Measurements from ENCODE around the gene ZNF584. TPM values are rescaled to one million over a fixed set of nuclear protein-coding genes. Genes with fewer than 3 reads are reported as not detected.

ZNF584 gene
- total RNA-seq (2022) (4.9 and 5.7 TPM in 2 replicates), Bru-seq, nascent RNA (percentile 48 among the genes with signal in this experiment), BruChase-seq, experiment 1, labeled RNA remaining after a 2-hour chase (percentile 56 among the genes with signal in this experiment), BruChase-seq, experiment 2, labeled RNA remaining after a 6-hour chase (percentile 49 among the genes with signal in this experiment)
- long read RNA-seq, partial matches to known transcripts = 4 of 9 reads
- long read RNA-seq, other reads (novel, unspliced or antisense) = 4 of 9 reads

GRCh38 chr19:58408152-58409009 is at the start of gene ZNF584:
Gene ZNF584 (plus strand): TSS chr19:58408649. CDS start chr19:58409148, 499 bp downstream.
- Mint-ChIP-seq H3K4me1 (ENCODE audit: low read depth, unreplicated experiment) (peaks cover 22% of the 10 kb centered on the region), H3K36me3 (ENCODE audit: insufficient read depth, unreplicated experiment) (peaks cover 17% of the 10 kb centered on the region), H3K9me3 (ENCODE audit: unreplicated experiment) (no peaks in the 10 kb centered on the region), H3K27ac (ENCODE audit: unreplicated experiment) (peak within 1 kb of the TSS; percentile 87), H3K4me3 (ENCODE audit: unreplicated experiment) (peak within 1 kb of the TSS; percentile 95), H3K27me3 (ENCODE audit: insufficient read depth, unreplicated experiment) (no peaks in the 10 kb centered on the region)
- no peak for TF ChIP-seq CTCF (IDR thresholded peaks at IDR 0.05; ENCODE audit: insufficient read depth in 1 of 2, low read depth in 1 of 2, low read length in 1 of 2, severe bottlenecking in 1 of 2, unreplicated experiment in 1 of 2)
- CTCF ChIA-PET = interaction anchor here (0.6 to 1.0 kb wide), 3 partner anchors 46 to 167 kb away, joined by 4 read pairs; partner anchors contain the start of genes ZNF497 and ZSCAN22
- Histone ChIP-seq H3K27me3 (replicated peaks; ENCODE audit: control insufficient read depth, insufficient read depth, low read length) (no peaks in the 10 kb centered on the region), H3K4me3 (ENCODE audit: low read depth, low read length) (peak within 1 kb of the TSS; percentile 73), H3K36me3 (ENCODE audit: control insufficient read depth, insufficient read depth, low read length) (no peaks in the 10 kb centered on the region; the same call in 1 of the 2 replicates), H3K9me3 (no peaks in the 10 kb centered on the region), H3K4me1 (peaks cover 16% of the 10 kb centered on the region)
- intact Hi-C loops (cut with micrococcal nuclease; ENCODE audit: unreplicated experiment) = loop anchor here (1.0 kb wide), 2 partner anchors 43 to 58 kb away; partner anchors contain the start of gene ZNF324B
- peak; percentile 94 to 97 for DNase-seq
- POLR2A ChIA-PET = interaction anchor here (0.5 to 1.0 kb wide), 11 partner anchors 10 to 135 kb away, joined by 3 to 14 read pairs (median 3); partner anchors contain the start of genes RNF225, TRIM28, ZBTB45 and ZNF324B
- no TSS peak for BruUV-seq (replicated peaks)

- peak overlapping the region; percentile 98 for H3K27ac Mint-ChIP-seq (ENCODE audit: unreplicated experiment)
- ChIA-PET POLR2A (interaction anchor here (0.5 to 1.8 kb wide), 16 partner anchors 18 to 1122 kb away, joined by 3 to 8 read pairs (median 5); partner anchors contain the start of genes ERVK3-1, RNF225, TRIM28 and ZNF446), CTCF (interaction anchor here (0.7 to 1.7 kb wide), 6 partner anchors 11 to 198 kb away, joined by 3 to 9 read pairs (median 4); partner anchors contain the start of genes ZBTB45 and ZNF584)
- no peak for TF ChIP-seq CTCF (IDR thresholded peaks at IDR 0.05; ENCODE audit: insufficient read depth in 1 of 2, low read depth in 1 of 2, low read length in 1 of 2, severe bottlenecking in 1 of 2, unreplicated experiment in 1 of 2)
- H3K9me3 ChIP-seq = no peaks in the 10 kb centered on the region
- H3K4me3 Mint-ChIP-seq (ENCODE audit: unreplicated experiment) = peak overlapping the region; percentile 95
- intact Hi-C loops (cut with micrococcal nuclease; ENCODE audit: unreplicated experiment) = loop anchor here (1.0 to 2.0 kb wide), 3 partner anchors 19 to 39 kb away; partner anchors contain the start of gene ZNF837
- H3K9me3 Mint-ChIP-seq (ENCODE audit: unreplicated experiment) = no peaks in the 10 kb centered on the region
- peak overlapping the region; percentile 78 for H3K4me3 ChIP-seq (ENCODE audit: low read depth, low read length)
- H3K4me1 Mint-ChIP-seq (ENCODE audit: low read depth, unreplicated experiment) = no peaks in the 10 kb centered on the region
- H3K4me1 ChIP-seq = peaks cover 5% of the 10 kb centered on the region; the same call in 1 of the 2 replicates
- no peaks in the 10 kb centered on the region for H3K36me3 ChIP-seq (ENCODE audit: control insufficient read depth, insufficient read depth, low read length)
- TSS peak; percentile 75 for BruUV-seq (replicated peaks)
- H3K27me3 Mint-ChIP-seq (ENCODE audit: insufficient read depth, unreplicated experiment) = no peaks in the 10 kb centered on the region
- no peaks in the 10 kb centered on the region for H3K27me3 ChIP-seq (replicated peaks; ENCODE audit: control insufficient read depth, insufficient read depth, low read length)
- peak; percentile 69 to 75 for DNase-seq
- H3K36me3 Mint-ChIP-seq (ENCODE audit: insufficient read depth, unreplicated experiment) = peaks cover 14% of the 10 kb centered on the region
These were observed 46.6 kb upstream of the ZNF584 start for GRCh38 chr19:58361900-58362271.
